ENCODE data around the gene RASSF8.

RASSF8 gene

GRCh38 chr12:26101350-26101734 is 142.9 kb downstream of the RASSF8 start:
- H3K4me3 ChIP-seq (ENCODE audit: low read length): no peak overlapping the region
- peaks cover 10% of the 10 kb centered on the region for H3K4me1 ChIP-seq (ENCODE audit: low read length)
- H3K9ac ChIP-seq (ENCODE audit: low read length): no peak overlapping the region
- H2AFZ ChIP-seq (ENCODE audit: low read depth, low read length): no peak overlapping the region
- peaks cover 26% of the 10 kb centered on the region for H3K27me3 ChIP-seq (ENCODE audit: low read depth, low read length)
- H3K4me2 ChIP-seq (ENCODE audit: low read length): no peak overlapping the region
- no peaks in the 10 kb centered on the region for H3K9me3 ChIP-seq (ENCODE audit: insufficient read depth, low read length)
- no peak for TF ChIP-seq CTCF (IDR thresholded peaks at IDR 0.05; ENCODE audit: low read depth, low read length)
- TF ChIP-seq EZH2phosphoT487 (IDR thresholded peaks at IDR 0.05; ENCODE audit: low read depth): no peak
- H3K27ac ChIP-seq (ENCODE audit: low read length): no peak overlapping the region
- H4K20me1 ChIP-seq (ENCODE audit: insufficient read depth, low read length): no peaks in the 10 kb centered on the region
- H3K36me3 ChIP-seq (replicated peaks; ENCODE audit: low read depth, low read length): no peaks in the 10 kb centered on the region
- no peaks in the 10 kb centered on the region for H3K79me2 ChIP-seq (ENCODE audit: low read length)

GRCh38 chr12:26101763-26102162 is 143.3 kb downstream of the RASSF8 start:
- Histone ChIP-seq H3K9ac (ENCODE audit: low read length) (no peak overlapping the region), H3K4me3 (ENCODE audit: low read length) (no peak overlapping the region), H3K9me3 (ENCODE audit: insufficient read depth, low read length) (no peaks in the 10 kb centered on the region), H3K79me2 (ENCODE audit: low read length) (no peaks in the 10 kb centered on the region), H3K4me1 (ENCODE audit: low read length) (peaks cover 7% of the 10 kb centered on the region), H3K27me3 (ENCODE audit: low read depth, low read length) (peaks cover 28% of the 10 kb centered on the region), H3K36me3 (replicated peaks; ENCODE audit: low read depth, low read length) (no peaks in the 10 kb centered on the region), H3K27ac (ENCODE audit: low read length) (no peak overlapping the region), H2AFZ (ENCODE audit: low read depth, low read length) (no peak overlapping the region), H3K4me2 (ENCODE audit: low read length) (no peak overlapping the region), H4K20me1 (ENCODE audit: insufficient read depth, low read length) (no peaks in the 10 kb centered on the region)
- TF ChIP-seq EZH2phosphoT487 (IDR thresholded peaks at IDR 0.05; ENCODE audit: low read depth) (no peak), CTCF (IDR thresholded peaks at IDR 0.05; ENCODE audit: low read depth, low read length) (no peak)

- H3K4me2 ChIP-seq (ENCODE audit: low read length): no peak overlapping the region
- H3K9ac ChIP-seq (ENCODE audit: low read length): no peak overlapping the region
- no peaks in the 10 kb centered on the region for H3K36me3 ChIP-seq (replicated peaks; ENCODE audit: low read depth, low read length)
- no peaks in the 10 kb centered on the region for H3K9me3 ChIP-seq (ENCODE audit: insufficient read depth, low read length)
- no peak overlapping the region for H2AFZ ChIP-seq (ENCODE audit: low read depth, low read length)
- peaks cover 27% of the 10 kb centered on the region for H3K27me3 ChIP-seq (ENCODE audit: low read depth, low read length)
- no peak for TF ChIP-seq CTCF (IDR thresholded peaks at IDR 0.05; ENCODE audit: low read depth, low read length)
- TF ChIP-seq EZH2phosphoT487 (IDR thresholded peaks at IDR 0.05; ENCODE audit: low read depth): no peak
- no peak overlapping the region for H3K4me3 ChIP-seq (ENCODE audit: low read length)
- no peaks in the 10 kb centered on the region for H3K4me1 ChIP-seq (ENCODE audit: low read length)
- H4K20me1 ChIP-seq (ENCODE audit: insufficient read depth, low read length): no peaks in the 10 kb centered on the region
- H3K27ac ChIP-seq (ENCODE audit: low read length): no peak overlapping the region
- H3K79me2 ChIP-seq (ENCODE audit: low read length): no peaks in the 10 kb centered on the region
Measured at GRCh38 chr12:26102953-26103352, 144.5 kb downstream of the RASSF8 start.

GRCh38 chr12:26106347-26106746 is 147.9 kb downstream of the RASSF8 start:
- Histone ChIP-seq H3K4me3 (ENCODE audit: low read length) (no peak overlapping the region), H3K9me3 (ENCODE audit: insufficient read depth, low read length) (no peaks in the 10 kb centered on the region), H3K79me2 (ENCODE audit: low read length) (no peaks in the 10 kb centered on the region), H3K4me1 (ENCODE audit: low read length) (no peaks in the 10 kb centered on the region), H2AFZ (ENCODE audit: low read depth, low read length) (no peak overlapping the region), H3K36me3 (replicated peaks; ENCODE audit: low read depth, low read length) (no peaks in the 10 kb centered on the region), H3K27me3 (ENCODE audit: low read depth, low read length) (peaks cover 16% of the 10 kb centered on the region; the same call in 1 of the 2 replicates), H3K27ac (ENCODE audit: low read length) (no peak overlapping the region), H4K20me1 (ENCODE audit: insufficient read depth, low read length) (no peaks in the 10 kb centered on the region), H3K9ac (ENCODE audit: low read length) (no peak overlapping the region), H3K4me2 (ENCODE audit: low read length) (no peak overlapping the region)
- TF ChIP-seq CTCF (IDR thresholded peaks at IDR 0.05; ENCODE audit: low read depth, low read length) (no peak), EZH2phosphoT487 (IDR thresholded peaks at IDR 0.05; ENCODE audit: low read depth) (no peak)
